Measurements from ENCODE around the gene ICE1. TPM values are rescaled to one million over a fixed set of nuclear protein-coding genes. Genes with fewer than 3 reads are reported as not detected.

The ICE1 gene
- total RNA-seq, 1 experiment from 2014 or later = 68.4 TPM

- POLR2A ChIA-PET (ENCODE audit: unreplicated experiment) = no interaction called here
- no peaks in the 10 kb centered on the region for H3F3A ChIP-seq (ENCODE audit: insufficient read depth, low read depth)
- H3K27me3 ChIP-seq (ENCODE audit: insufficient read depth, low read depth) = no peaks in the 10 kb centered on the region
- no peak overlapping the region for H3K27ac ChIP-seq
- TF ChIP-seq CTCF (conservative IDR thresholded peaks at IDR 0.05) = no peak
- TF ChIP-seq EZH2 (IDR thresholded peaks at IDR 0.05; ENCODE audit: low read depth) = no peak
- intact Hi-C loops (cut with micrococcal nuclease; ENCODE audit: unreplicated experiment) = no loop called here
- H3K79me2 ChIP-seq (ENCODE audit: low read depth) = peaks cover 80% of the 10 kb centered on the region
- no peak overlapping the region for H2AFZ ChIP-seq
- CTCF ChIA-PET = no interaction called here
- H3K4me3 ChIP-seq = no peak overlapping the region
- H3K4me2 ChIP-seq = no peak overlapping the region
- peaks cover 10% of the 10 kb centered on the region; the same call in 1 of the 2 replicates for H3K36me3 ChIP-seq (ENCODE audit: low read depth)
- no peak for DNase-seq
- no TSS peak for BruUV-seq (replicated peaks)
- H3K9me2 ChIP-seq (ENCODE audit: insufficient read depth) = no peaks in the 10 kb centered on the region
- peaks cover 91% of the 10 kb centered on the region for H4K20me1 ChIP-seq (ENCODE audit: insufficient read depth)
- no peaks in the 10 kb centered on the region for H3K9me3 ChIP-seq (ENCODE audit: insufficient read depth, low read depth)
- H3K4me1 ChIP-seq (replicated peaks; ENCODE audit: insufficient read depth) = no peaks in the 10 kb centered on the region
These were observed 9.7 kb downstream of the ICE1 start for GRCh38 chr5:5432020-5432707.

- H3F3A ChIP-seq (ENCODE audit: insufficient read depth, low read depth) = no peaks in the 10 kb centered on the region
- no peak overlapping the region for H2AFZ ChIP-seq
- no peak overlapping the region for H3K4me2 ChIP-seq
- H3K4me1 ChIP-seq (replicated peaks; ENCODE audit: insufficient read depth) = no peaks in the 10 kb centered on the region
- TF ChIP-seq CTCF (conservative IDR thresholded peaks at IDR 0.05) = no peak
- TF ChIP-seq EZH2 (IDR thresholded peaks at IDR 0.05; ENCODE audit: low read depth) = no peak
- DNase-seq = no peak
- H3K36me3 ChIP-seq (ENCODE audit: low read depth) = peaks cover 15% of the 10 kb centered on the region
- ChIA-PET POLR2A (ENCODE audit: unreplicated experiment) (no interaction called here), CTCF (interaction anchor here (0.7 kb wide), 1 partner anchor 551 kb away, joined by 3 read pairs; no protein-coding TSS in a partner anchor)
- intact Hi-C loops (cut with micrococcal nuclease; ENCODE audit: unreplicated experiment) = no loop called here
- BruUV-seq (replicated peaks) = no TSS peak
- H3K9me2 ChIP-seq (ENCODE audit: insufficient read depth) = no peaks in the 10 kb centered on the region
- H3K27ac ChIP-seq = no peak overlapping the region
- H4K20me1 ChIP-seq (ENCODE audit: insufficient read depth) = peaks cover 66% of the 10 kb centered on the region
- H3K9me3 ChIP-seq (ENCODE audit: insufficient read depth, low read depth) = no peaks in the 10 kb centered on the region
- peaks cover 41% of the 10 kb centered on the region for H3K79me2 ChIP-seq (ENCODE audit: low read depth)
- H3K4me3 ChIP-seq = no peak overlapping the region
- H3K27me3 ChIP-seq (ENCODE audit: insufficient read depth, low read depth) = no peaks in the 10 kb centered on the region
These were observed 13.8 kb downstream of the ICE1 start for GRCh38 chr5:5436203-5436760.

- BruUV-seq (replicated peaks) = no TSS peak
- H3K79me2 ChIP-seq (ENCODE audit: low read depth) = peaks cover 29% of the 10 kb centered on the region
- no peaks in the 10 kb centered on the region for H3K4me1 ChIP-seq (replicated peaks; ENCODE audit: insufficient read depth)
- no peaks in the 10 kb centered on the region for H3F3A ChIP-seq (ENCODE audit: insufficient read depth, low read depth)
- intact Hi-C loops (cut with micrococcal nuclease; ENCODE audit: unreplicated experiment) = no loop called here
- ChIA-PET CTCF (no interaction called here), POLR2A (ENCODE audit: unreplicated experiment) (no interaction called here)
- no peak overlapping the region for H3K27ac ChIP-seq
- H3K4me3 ChIP-seq = no peak overlapping the region
- peaks cover 26% of the 10 kb centered on the region for H3K36me3 ChIP-seq (ENCODE audit: low read depth)
- no peaks in the 10 kb centered on the region for H3K27me3 ChIP-seq (ENCODE audit: insufficient read depth, low read depth)
- peaks cover 63% of the 10 kb centered on the region for H4K20me1 ChIP-seq (ENCODE audit: insufficient read depth)
- no peaks in the 10 kb centered on the region for H3K9me3 ChIP-seq (ENCODE audit: insufficient read depth, low read depth)
- TF ChIP-seq CTCF (conservative IDR thresholded peaks at IDR 0.05) (no peak), EZH2 (IDR thresholded peaks at IDR 0.05; ENCODE audit: low read depth) (no peak)
- H3K9me2 ChIP-seq (ENCODE audit: insufficient read depth) = no peaks in the 10 kb centered on the region
- no peak for DNase-seq
- no peak overlapping the region for H3K4me2 ChIP-seq
- no peak overlapping the region for H2AFZ ChIP-seq
These were observed 15.0 kb downstream of the ICE1 start for GRCh38 chr5:5437227-5438172.
